LHCN-M2 (cell line): ENCODE data around the gene TFPT. TPM values are rescaled to one million over a fixed set of nuclear protein-coding genes. Genes with fewer than 3 reads are reported as not detected.

Experiments
- DNase-seq: peaks from one replicate; pipeline ENCODE4 v3.0.0-alpha.2; 2012; ENCODE audit warnings: low read depth
- polyA plus RNA-seq: library from polyadenylated mRNA; unstranded; fragments of >200 nt; gene quantifications from one replicate; pipeline ENCODE4 v1.2.1, GENCODE V29; 2012; ENCODE audit warnings: missing spikeins
- total RNA-seq: library from RNA; depleted of rRNA; stranded (reverse); fragments of >200 nt; gene quantifications from 2 replicates; pipeline ENCODE4 v1.2.3, GENCODE V29; 2014; rRNA removed

The TFPT gene
- 14.2 and 15.2 TPM in 2 replicates for total RNA-seq
- polyA plus RNA-seq: 36.2 TPM

GRCh38 chr19:54115109-54116063 lies at the start of gene TFPT, which contains the start of gene PRPF31:
Gene TFPT (minus strand): TSS chr19:54115657. CDS start chr19:54115269, 388 bp downstream.
Gene PRPF31 (plus strand): TSS chr19:54115754. CDS start chr19:54118279, 2,525 bp downstream.
- DNase-seq: peak; percentile 98

GRCh38 chr19:54165222-54165621 lies 49.8 kb upstream of the TFPT start:
- DNase-seq: no peak

GRCh38 chr19:54164369-54165068 lies 49.1 kb upstream of the TFPT start:
- DNase-seq: no peak

- DNase-seq: no peak
These were observed 47.4 kb upstream of the TFPT start for GRCh38 chr19:54162884-54163283.

GRCh38 chr19:54162241-54162805 lies 46.9 kb upstream of the TFPT start:
- DNase-seq: peak; percentile 39

GRCh38 chr19:54160854-54161253 lies 45.4 kb upstream of the TFPT start:
- DNase-seq: no peak

GRCh38 chr19:54160182-54160811 lies 44.8 kb upstream of the TFPT start:
- DNase-seq: no peak

GRCh38 chr19:54159352-54160181 lies 44.1 kb upstream of the TFPT start, which contains the start of gene LENG1:
Gene LENG1 (minus strand): TSS chr19:54159721. CDS start chr19:54159695, 26 bp downstream.
- DNase-seq: peak; percentile 100

- DNase-seq: no peak
These were observed 43.4 kb upstream of the TFPT start for GRCh38 chr19:54158812-54159351.

GRCh38 chr19:54156953-54157352 lies 41.5 kb upstream of the TFPT start:
- no peak for DNase-seq

- no peak for DNase-seq
These were observed 41.0 kb upstream of the TFPT start for GRCh38 chr19:54156490-54156889.

GRCh38 chr19:54155694-54156093 lies 40.2 kb upstream of the TFPT start:
- no peak for DNase-seq

GRCh38 chr19:54154603-54155345 lies 39.3 kb upstream of the TFPT start:
- peak; percentile 74 for DNase-seq

GRCh38 chr19:54153731-54154326 lies 38.4 kb upstream of the TFPT start:
- peak; percentile 68 for DNase-seq

- DNase-seq: no peak
These were observed 37.5 kb upstream of the TFPT start for GRCh38 chr19:54152878-54153524.

GRCh38 chr19:54152267-54152666 lies 36.8 kb upstream of the TFPT start:
- DNase-seq: no peak

- no peak for DNase-seq
These were observed 36.0 kb upstream of the TFPT start for GRCh38 chr19:54151362-54152035.
